OCI-LY1 (cell line): ENCODE results near the gene PAX5.

Experiments
- EZH2 ChIP-seq: fragments of 200-600 bp; sonication (generic), shearing (Covaris generic); IDR thresholded peaks from 2 replicates; pipeline ENCODE4 v1.8.0; 2017; ENCODE audit warnings: borderline replicate concordance, mixed run types, mild to moderate bottlenecking, antibody characterized with exemption, low read length, moderate library complexity, mixed read lengths
- TF ChIP-seq, protein P1 (sequence below): fragments of 200-600 bp; sonication (generic), shearing (Covaris generic); IDR thresholded peaks from 2 replicates; pipeline ENCODE4 v1.5.1; 2017; ENCODE audit warnings: mild to moderate bottlenecking, antibody characterized with exemption, low read length, moderate library complexity, mixed read lengths

DNA sequence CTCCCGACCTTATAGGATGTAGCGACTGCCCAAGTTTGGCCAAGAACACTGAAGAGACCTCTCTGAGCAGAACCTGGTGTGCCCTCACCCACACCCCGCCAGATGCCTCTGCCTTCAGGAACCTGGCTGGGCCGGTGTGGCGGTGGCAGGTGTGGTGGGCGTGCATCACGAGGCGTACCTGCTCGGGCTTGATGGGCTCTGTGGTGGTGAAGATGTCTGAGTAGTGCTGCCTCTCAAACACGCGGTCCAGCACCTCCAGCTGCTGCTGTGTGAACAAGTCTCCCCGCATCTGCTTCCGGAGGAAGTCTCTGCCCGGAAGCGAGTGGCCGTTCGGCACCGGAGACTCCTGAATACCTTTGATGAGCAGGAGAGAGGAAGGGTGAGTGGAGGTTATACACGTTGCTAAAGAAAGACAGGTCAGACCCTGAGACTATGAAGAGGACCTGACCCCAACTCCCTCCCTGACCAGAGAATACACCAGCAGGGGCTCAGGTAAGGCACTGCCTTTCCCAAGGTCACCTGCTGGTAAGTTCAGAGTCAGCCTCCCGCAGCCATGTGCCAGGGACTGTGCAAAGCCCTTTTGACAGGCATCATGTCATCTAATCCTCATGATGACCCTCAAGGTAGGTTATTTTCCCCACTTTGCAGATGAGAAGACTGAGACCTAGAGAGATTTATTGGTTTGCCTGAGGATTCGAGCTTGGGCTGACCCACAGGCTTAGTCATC, 67.5 kb downstream of the PAX5 start:
- TF ChIP-seq EZH2, result no peak
- TF ChIP-seq, protein P1, sequence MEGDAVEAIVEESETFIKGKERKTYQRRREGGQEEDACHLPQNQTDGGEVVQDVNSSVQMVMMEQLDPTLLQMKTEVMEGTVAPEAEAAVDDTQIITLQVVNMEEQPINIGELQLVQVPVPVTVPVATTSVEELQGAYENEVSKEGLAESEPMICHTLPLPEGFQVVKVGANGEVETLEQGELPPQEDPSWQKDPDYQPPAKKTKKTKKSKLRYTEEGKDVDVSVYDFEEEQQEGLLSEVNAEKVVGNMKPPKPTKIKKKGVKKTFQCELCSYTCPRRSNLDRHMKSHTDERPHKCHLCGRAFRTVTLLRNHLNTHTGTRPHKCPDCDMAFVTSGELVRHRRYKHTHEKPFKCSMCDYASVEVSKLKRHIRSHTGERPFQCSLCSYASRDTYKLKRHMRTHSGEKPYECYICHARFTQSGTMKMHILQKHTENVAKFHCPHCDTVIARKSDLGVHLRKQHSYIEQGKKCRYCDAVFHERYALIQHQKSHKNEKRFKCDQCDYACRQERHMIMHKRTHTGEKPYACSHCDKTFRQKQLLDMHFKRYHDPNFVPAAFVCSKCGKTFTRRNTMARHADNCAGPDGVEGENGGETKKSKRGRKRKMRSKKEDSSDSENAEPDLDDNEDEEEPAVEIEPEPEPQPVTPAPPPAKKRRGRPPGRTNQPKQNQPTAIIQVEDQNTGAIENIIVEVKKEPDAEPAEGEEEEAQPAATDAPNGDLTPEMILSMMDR, result no peak
